ENCODE measurements around the gene DAPK1.

Gene DAPK1

GRCh38 chr9:87722393-87723088, 224.9 kb downstream of the DAPK1 start:
- no peak for TF ChIP-seq CSDC2 (CRISPR knock-in tag; IDR thresholded peaks at IDR 0.05)
- TF ChIP-seq POU6F1 (CRISPR knock-in tag; IDR thresholded peaks at IDR 0.05; ENCODE audit: borderline replicate concordance, low read depth), result no peak
- no peak for ATAC-seq

GRCh38 chr9:87725356-87725899, 227.8 kb downstream of the DAPK1 start:
- TF ChIP-seq ZNF565 (CRISPR knock-in tag; conservative IDR thresholded peaks at IDR 0.05; ENCODE audit: low read depth) (no peak), ESRRG (CRISPR knock-in tag; IDR thresholded peaks at IDR 0.05) (no peak)
- peak; percentile 69 for ATAC-seq

GRCh38 chr9:87725900-87726709, 228.4 kb downstream of the DAPK1 start, which contains the start of gene CTSL:
TSS of gene CTSL (plus strand) at chr9:87726119. CDS start at chr9:87727604, 1,485 bp downstream.
- peak; percentile 94 for ATAC-seq
- TF ChIP-seq, protein P1, sequence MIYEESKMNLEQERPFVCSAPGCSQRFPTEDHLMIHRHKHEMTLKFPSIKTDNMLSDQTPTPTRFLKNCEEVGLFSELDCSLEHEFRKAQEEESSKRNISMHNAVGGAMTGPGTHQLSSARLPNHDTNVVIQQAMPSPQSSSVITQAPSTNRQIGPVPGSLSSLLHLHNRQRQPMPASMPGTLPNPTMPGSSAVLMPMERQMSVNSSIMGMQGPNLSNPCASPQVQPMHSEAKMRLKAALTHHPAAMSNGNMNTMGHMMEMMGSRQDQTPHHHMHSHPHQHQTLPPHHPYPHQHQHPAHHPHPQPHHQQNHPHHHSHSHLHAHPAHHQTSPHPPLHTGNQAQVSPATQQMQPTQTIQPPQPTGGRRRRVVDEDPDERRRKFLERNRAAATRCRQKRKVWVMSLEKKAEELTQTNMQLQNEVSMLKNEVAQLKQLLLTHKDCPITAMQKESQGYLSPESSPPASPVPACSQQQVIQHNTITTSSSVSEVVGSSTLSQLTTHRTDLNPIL (CRISPR knock-in tag; IDR thresholded peaks at IDR 0.05; ENCODE audit: low read depth), result no peak
- TF ChIP-seq, protein P2, sequence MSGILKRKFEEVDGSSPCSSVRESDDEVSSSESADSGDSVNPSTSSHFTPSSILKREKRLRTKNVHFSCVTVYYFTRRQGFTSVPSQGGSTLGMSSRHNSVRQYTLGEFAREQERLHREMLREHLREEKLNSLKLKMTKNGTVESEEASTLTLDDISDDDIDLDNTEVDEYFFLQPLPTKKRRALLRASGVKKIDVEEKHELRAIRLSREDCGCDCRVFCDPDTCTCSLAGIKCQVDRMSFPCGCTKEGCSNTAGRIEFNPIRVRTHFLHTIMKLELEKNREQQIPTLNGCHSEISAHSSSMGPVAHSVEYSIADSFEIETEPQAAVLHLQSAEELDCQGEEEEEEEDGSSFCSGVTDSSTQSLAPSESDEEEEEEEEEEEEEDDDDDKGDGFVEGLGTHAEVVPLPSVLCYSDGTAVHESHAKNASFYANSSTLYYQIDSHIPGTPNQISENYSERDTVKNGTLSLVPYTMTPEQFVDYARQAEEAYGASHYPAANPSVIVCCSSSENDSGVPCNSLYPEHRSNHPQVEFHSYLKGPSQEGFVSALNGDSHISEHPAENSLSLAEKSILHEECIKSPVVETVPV (CRISPR knock-in tag; IDR thresholded peaks at IDR 0.05), result no peak
- 0 out of 2 replicates have a peak, but pooled peaks have one; percentile 49 for TF ChIP-seq GLIS3 (CRISPR knock-in tag; IDR thresholded peaks at IDR 0.05)
- TF ChIP-seq BACH2 (CRISPR knock-in tag; IDR thresholded peaks at IDR 0.05; ENCODE audit: borderline replicate concordance), result no peak
- TF ChIP-seq ESRRG (CRISPR knock-in tag; IDR thresholded peaks at IDR 0.05), result no peak
- TF ChIP-seq, protein P3, sequence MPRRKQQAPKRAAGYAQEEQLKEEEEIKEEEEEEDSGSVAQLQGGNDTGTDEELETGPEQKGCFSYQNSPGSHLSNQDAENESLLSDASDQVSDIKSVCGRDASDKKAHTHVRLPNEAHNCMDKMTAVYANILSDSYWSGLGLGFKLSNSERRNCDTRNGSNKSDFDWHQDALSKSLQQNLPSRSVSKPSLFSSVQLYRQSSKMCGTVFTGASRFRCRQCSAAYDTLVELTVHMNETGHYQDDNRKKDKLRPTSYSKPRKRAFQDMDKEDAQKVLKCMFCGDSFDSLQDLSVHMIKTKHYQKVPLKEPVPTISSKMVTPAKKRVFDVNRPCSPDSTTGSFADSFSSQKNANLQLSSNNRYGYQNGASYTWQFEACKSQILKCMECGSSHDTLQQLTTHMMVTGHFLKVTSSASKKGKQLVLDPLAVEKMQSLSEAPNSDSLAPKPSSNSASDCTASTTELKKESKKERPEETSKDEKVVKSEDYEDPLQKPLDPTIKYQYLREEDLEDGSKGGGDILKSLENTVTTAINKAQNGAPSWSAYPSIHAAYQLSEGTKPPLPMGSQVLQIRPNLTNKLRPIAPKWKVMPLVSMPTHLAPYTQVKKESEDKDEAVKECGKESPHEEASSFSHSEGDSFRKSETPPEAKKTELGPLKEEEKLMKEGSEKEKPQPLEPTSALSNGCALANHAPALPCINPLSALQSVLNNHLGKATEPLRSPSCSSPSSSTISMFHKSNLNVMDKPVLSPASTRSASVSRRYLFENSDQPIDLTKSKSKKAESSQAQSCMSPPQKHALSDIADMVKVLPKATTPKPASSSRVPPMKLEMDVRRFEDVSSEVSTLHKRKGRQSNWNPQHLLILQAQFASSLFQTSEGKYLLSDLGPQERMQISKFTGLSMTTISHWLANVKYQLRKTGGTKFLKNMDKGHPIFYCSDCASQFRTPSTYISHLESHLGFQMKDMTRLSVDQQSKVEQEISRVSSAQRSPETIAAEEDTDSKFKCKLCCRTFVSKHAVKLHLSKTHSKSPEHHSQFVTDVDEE (CRISPR knock-in tag; IDR thresholded peaks at IDR 0.05), result 0 out of 2 replicates have a peak, but pooled peaks have one; percentile 36

GRCh38 chr9:87729246-87729645, 231.6 kb downstream of the DAPK1 start:
- no peak for TF ChIP-seq PPARA (CRISPR knock-in tag; IDR thresholded peaks at IDR 0.05; ENCODE audit: borderline replicate concordance)
- TF ChIP-seq BACH2 (CRISPR knock-in tag; IDR thresholded peaks at IDR 0.05; ENCODE audit: borderline replicate concordance), result no peak
- TF ChIP-seq TCF4 (CRISPR knock-in tag; IDR thresholded peaks at IDR 0.05; ENCODE audit: borderline replicate concordance), result no peak
- TF ChIP-seq ZFP3 (CRISPR knock-in tag; IDR thresholded peaks at IDR 0.05), result no peak
- TF ChIP-seq, protein P3 (CRISPR knock-in tag; IDR thresholded peaks at IDR 0.05), result no peak
- TF ChIP-seq, protein P4, sequence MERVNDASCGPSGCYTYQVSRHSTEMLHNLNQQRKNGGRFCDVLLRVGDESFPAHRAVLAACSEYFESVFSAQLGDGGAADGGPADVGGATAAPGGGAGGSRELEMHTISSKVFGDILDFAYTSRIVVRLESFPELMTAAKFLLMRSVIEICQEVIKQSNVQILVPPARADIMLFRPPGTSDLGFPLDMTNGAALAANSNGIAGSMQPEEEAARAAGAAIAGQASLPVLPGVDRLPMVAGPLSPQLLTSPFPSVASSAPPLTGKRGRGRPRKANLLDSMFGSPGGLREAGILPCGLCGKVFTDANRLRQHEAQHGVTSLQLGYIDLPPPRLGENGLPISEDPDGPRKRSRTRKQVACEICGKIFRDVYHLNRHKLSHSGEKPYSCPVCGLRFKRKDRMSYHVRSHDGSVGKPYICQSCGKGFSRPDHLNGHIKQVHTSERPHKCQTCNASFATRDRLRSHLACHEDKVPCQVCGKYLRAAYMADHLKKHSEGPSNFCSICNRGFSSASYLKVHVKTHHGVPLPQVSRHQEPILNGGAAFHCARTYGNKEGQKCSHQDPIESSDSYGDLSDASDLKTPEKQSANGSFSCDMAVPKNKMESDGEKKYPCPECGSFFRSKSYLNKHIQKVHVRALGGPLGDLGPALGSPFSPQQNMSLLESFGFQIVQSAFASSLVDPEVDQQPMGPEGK (CRISPR knock-in tag; IDR thresholded peaks at IDR 0.05; ENCODE audit: borderline replicate concordance), result no peak
- TF ChIP-seq, protein P2 (CRISPR knock-in tag; IDR thresholded peaks at IDR 0.05), result no peak
- no peak for TF ChIP-seq OSR1 (CRISPR knock-in tag; IDR thresholded peaks at IDR 0.05)
- TF ChIP-seq ZNF565 (CRISPR knock-in tag; conservative IDR thresholded peaks at IDR 0.05; ENCODE audit: low read depth), result no peak
- no peak for TF ChIP-seq GLIS3 (CRISPR knock-in tag; IDR thresholded peaks at IDR 0.05)
- no peak for TF ChIP-seq CSDC2 (CRISPR knock-in tag; IDR thresholded peaks at IDR 0.05)
- no peak for TF ChIP-seq SNAI2 (CRISPR knock-in tag; IDR thresholded peaks at IDR 0.05)
- no peak for TF ChIP-seq ZC3H10 (CRISPR knock-in tag; IDR thresholded peaks at IDR 0.05)
- no peak for ATAC-seq

Data from SK-N-SH treated with all-trans-retinoic acid at 6 μM for 48 hours (cell line).